SK-N-SH treated with all-trans-retinoic acid at 6 μM for 48 hours (cell line): ENCODE results near the gene KLHL40.

ENCODE experiments used
- ATAC-seq: fragments of 200-7000 bp; cut with Tn5 transposase; 3 replicates; pipeline ENCODE4 v1.9.1; 2020; ENCODE audit warnings: mild to moderate bottlenecking, moderate library complexity
- ARNTL ChIP-seq: fragments of 450-650 bp; formaldehyde crosslinking; IDR thresholded peaks from 2 replicates; pipeline ENCODE4 v1.5.0; 2020; ENCODE audit warnings: low read depth, mild to moderate bottlenecking, moderate library complexity, borderline replicate concordance
- BACH2 ChIP-seq: fragments of 250-450 bp; sonication (Bioruptor Pico); IDR thresholded peaks from 2 replicates; pipeline ENCODE4 v1.9.0; 2021; ENCODE audit warnings: mild to moderate bottlenecking, borderline replicate concordance
- CSDC2 ChIP-seq: fragments of 250-450 bp; sonication (Bioruptor Pico); IDR thresholded peaks from 2 replicates; pipeline ENCODE4 v1.5.0; 2020; ENCODE audit warnings: mild to moderate bottlenecking, moderate library complexity
- GLIS3 ChIP-seq: fragments of 250-450 bp; sonication (Bioruptor Pico); IDR thresholded peaks from 2 replicates; pipeline ENCODE4 v1.5.0; 2020; ENCODE audit warnings: mild to moderate bottlenecking, moderate library complexity
- ISL1 ChIP-seq: fragments of 250-450 bp; sonication (Bioruptor Pico); IDR thresholded peaks from 2 replicates; pipeline ENCODE4 v2.1.2; 2022; ENCODE audit warnings: mild to moderate bottlenecking, moderate library complexity
- OSR1 ChIP-seq: fragments of 250-450 bp; sonication (Bioruptor Pico); IDR thresholded peaks from 2 replicates; pipeline ENCODE4 v1.8.0; 2022; ENCODE audit warnings: moderate library complexity, mild to moderate bottlenecking, inconsistent platforms
- RARB ChIP-seq: fragments of 250-450 bp; sonication (Bioruptor Pico); IDR thresholded peaks from 2 replicates; pipeline ENCODE4 v1.8.0; 2021; ENCODE audit warnings: mild to moderate bottlenecking, moderate library complexity
- SNAI2 ChIP-seq: fragments of 250-450 bp; sonication (Bioruptor Pico); IDR thresholded peaks from 2 replicates; pipeline ENCODE4 v1.5.0; 2020; ENCODE audit warnings: mild to moderate bottlenecking, moderate library complexity
- TCF4 ChIP-seq: fragments of 250-450 bp; sonication (Bioruptor Pico); IDR thresholded peaks from 2 replicates; pipeline ENCODE4 v1.8.0; 2021; ENCODE audit warnings: mild to moderate bottlenecking, moderate library complexity, borderline replicate concordance
- ZC3H10 ChIP-seq: fragments of 250-450 bp; sonication (Bioruptor Pico); IDR thresholded peaks from 2 replicates; pipeline ENCODE4 v1.5.1; 2021; ENCODE audit warnings: mild to moderate bottlenecking, moderate library complexity
- ZFP30 ChIP-seq: fragments of 450-650 bp; formaldehyde crosslinking; IDR thresholded peaks from 2 replicates; pipeline ENCODE4 v1.5.0; 2022; ENCODE audit warnings: mild to moderate bottlenecking, moderate library complexity
- ZNF565 ChIP-seq: fragments of 450-650 bp; formaldehyde crosslinking; conservative IDR thresholded peaks from 2 replicates; pipeline ENCODE4 v1.5.0; 2020; ENCODE audit warnings: low read depth, mild to moderate bottlenecking, moderate library complexity
- ZNF70 ChIP-seq: fragments of 450-650 bp; formaldehyde crosslinking; IDR thresholded peaks from 2 replicates; pipeline ENCODE4 v1.5.0; 2020; ENCODE audit warnings: mild to moderate bottlenecking, moderate library complexity
- ZNF8 ChIP-seq: fragments of 450-650 bp; formaldehyde crosslinking; IDR thresholded peaks from 2 replicates; pipeline ENCODE4 v1.5.0; 2020; ENCODE audit warnings: mild to moderate bottlenecking, moderate library complexity
- TF ChIP-seq, protein P1 (sequence below): fragments of 250-450 bp; sonication (Bioruptor Pico); IDR thresholded peaks from 2 replicates; pipeline ENCODE4 v1.8.0; 2020; ENCODE audit warnings: mild to moderate bottlenecking, moderate library complexity, borderline replicate concordance
- TF ChIP-seq, protein P2 (sequence below): fragments of 250-450 bp; sonication (Bioruptor Pico); IDR thresholded peaks from 2 replicates; pipeline ENCODE4 v1.5.1; 2020; ENCODE audit warnings: low read depth, mild to moderate bottlenecking, moderate library complexity
- TF ChIP-seq, protein P3 (sequence below): fragments of 250-450 bp; sonication (Bioruptor Pico); IDR thresholded peaks from 2 replicates; pipeline ENCODE4 v1.5.0; 2020; ENCODE audit warnings: mild to moderate bottlenecking, moderate library complexity
- TF ChIP-seq, protein P4 (sequence below): fragments of 250-450 bp; sonication (Bioruptor Pico); IDR thresholded peaks from 2 replicates; pipeline ENCODE4 v1.8.0; 2021; ENCODE audit warnings: low read depth, mild to moderate bottlenecking, moderate library complexity, borderline replicate concordance

Gene KLHL40

GRCh38 chr3:42711491-42712343, 26.4 kb downstream of the KLHL40 start (continued):
- TF ChIP-seq, protein P1, sequence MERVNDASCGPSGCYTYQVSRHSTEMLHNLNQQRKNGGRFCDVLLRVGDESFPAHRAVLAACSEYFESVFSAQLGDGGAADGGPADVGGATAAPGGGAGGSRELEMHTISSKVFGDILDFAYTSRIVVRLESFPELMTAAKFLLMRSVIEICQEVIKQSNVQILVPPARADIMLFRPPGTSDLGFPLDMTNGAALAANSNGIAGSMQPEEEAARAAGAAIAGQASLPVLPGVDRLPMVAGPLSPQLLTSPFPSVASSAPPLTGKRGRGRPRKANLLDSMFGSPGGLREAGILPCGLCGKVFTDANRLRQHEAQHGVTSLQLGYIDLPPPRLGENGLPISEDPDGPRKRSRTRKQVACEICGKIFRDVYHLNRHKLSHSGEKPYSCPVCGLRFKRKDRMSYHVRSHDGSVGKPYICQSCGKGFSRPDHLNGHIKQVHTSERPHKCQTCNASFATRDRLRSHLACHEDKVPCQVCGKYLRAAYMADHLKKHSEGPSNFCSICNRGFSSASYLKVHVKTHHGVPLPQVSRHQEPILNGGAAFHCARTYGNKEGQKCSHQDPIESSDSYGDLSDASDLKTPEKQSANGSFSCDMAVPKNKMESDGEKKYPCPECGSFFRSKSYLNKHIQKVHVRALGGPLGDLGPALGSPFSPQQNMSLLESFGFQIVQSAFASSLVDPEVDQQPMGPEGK, result no peak
- no peak for TF ChIP-seq ZNF70 (CRISPR knock-in tag)
- TF ChIP-seq ZNF8 (CRISPR knock-in tag), result no peak

GRCh38 chr3:42712344-42712648, 27.0 kb downstream of the KLHL40 start:
- TF ChIP-seq ZC3H10 (CRISPR knock-in tag), result no peak
- no peak for TF ChIP-seq ZNF565 (CRISPR knock-in tag)
- no peak for TF ChIP-seq TCF4
- no peak for TF ChIP-seq BACH2 (CRISPR knock-in tag)
- no peak for TF ChIP-seq ARNTL (CRISPR knock-in tag)
- TF ChIP-seq OSR1 (CRISPR knock-in tag), result no peak
- TF ChIP-seq, protein P1, result no peak
- no peak for TF ChIP-seq SNAI2
- ATAC-seq, result no peak

- TF ChIP-seq ISL1 (CRISPR knock-in tag), result no peak
- no peak for TF ChIP-seq ARNTL (CRISPR knock-in tag)
- TF ChIP-seq, protein P1, result no peak
- no peak for TF ChIP-seq RARB (CRISPR knock-in tag)
- TF ChIP-seq ZNF70 (CRISPR knock-in tag), result no peak
- no peak for TF ChIP-seq ZFP30 (CRISPR knock-in tag)
- no peak for TF ChIP-seq GLIS3
- no peak for TF ChIP-seq SNAI2
- no peak for TF ChIP-seq ZC3H10 (CRISPR knock-in tag)
- TF ChIP-seq, protein P2, sequence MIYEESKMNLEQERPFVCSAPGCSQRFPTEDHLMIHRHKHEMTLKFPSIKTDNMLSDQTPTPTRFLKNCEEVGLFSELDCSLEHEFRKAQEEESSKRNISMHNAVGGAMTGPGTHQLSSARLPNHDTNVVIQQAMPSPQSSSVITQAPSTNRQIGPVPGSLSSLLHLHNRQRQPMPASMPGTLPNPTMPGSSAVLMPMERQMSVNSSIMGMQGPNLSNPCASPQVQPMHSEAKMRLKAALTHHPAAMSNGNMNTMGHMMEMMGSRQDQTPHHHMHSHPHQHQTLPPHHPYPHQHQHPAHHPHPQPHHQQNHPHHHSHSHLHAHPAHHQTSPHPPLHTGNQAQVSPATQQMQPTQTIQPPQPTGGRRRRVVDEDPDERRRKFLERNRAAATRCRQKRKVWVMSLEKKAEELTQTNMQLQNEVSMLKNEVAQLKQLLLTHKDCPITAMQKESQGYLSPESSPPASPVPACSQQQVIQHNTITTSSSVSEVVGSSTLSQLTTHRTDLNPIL, result no peak
- TF ChIP-seq CSDC2 (CRISPR knock-in tag), result no peak
- TF ChIP-seq, protein P3, sequence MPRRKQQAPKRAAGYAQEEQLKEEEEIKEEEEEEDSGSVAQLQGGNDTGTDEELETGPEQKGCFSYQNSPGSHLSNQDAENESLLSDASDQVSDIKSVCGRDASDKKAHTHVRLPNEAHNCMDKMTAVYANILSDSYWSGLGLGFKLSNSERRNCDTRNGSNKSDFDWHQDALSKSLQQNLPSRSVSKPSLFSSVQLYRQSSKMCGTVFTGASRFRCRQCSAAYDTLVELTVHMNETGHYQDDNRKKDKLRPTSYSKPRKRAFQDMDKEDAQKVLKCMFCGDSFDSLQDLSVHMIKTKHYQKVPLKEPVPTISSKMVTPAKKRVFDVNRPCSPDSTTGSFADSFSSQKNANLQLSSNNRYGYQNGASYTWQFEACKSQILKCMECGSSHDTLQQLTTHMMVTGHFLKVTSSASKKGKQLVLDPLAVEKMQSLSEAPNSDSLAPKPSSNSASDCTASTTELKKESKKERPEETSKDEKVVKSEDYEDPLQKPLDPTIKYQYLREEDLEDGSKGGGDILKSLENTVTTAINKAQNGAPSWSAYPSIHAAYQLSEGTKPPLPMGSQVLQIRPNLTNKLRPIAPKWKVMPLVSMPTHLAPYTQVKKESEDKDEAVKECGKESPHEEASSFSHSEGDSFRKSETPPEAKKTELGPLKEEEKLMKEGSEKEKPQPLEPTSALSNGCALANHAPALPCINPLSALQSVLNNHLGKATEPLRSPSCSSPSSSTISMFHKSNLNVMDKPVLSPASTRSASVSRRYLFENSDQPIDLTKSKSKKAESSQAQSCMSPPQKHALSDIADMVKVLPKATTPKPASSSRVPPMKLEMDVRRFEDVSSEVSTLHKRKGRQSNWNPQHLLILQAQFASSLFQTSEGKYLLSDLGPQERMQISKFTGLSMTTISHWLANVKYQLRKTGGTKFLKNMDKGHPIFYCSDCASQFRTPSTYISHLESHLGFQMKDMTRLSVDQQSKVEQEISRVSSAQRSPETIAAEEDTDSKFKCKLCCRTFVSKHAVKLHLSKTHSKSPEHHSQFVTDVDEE, result no peak
- TF ChIP-seq, protein P4, sequence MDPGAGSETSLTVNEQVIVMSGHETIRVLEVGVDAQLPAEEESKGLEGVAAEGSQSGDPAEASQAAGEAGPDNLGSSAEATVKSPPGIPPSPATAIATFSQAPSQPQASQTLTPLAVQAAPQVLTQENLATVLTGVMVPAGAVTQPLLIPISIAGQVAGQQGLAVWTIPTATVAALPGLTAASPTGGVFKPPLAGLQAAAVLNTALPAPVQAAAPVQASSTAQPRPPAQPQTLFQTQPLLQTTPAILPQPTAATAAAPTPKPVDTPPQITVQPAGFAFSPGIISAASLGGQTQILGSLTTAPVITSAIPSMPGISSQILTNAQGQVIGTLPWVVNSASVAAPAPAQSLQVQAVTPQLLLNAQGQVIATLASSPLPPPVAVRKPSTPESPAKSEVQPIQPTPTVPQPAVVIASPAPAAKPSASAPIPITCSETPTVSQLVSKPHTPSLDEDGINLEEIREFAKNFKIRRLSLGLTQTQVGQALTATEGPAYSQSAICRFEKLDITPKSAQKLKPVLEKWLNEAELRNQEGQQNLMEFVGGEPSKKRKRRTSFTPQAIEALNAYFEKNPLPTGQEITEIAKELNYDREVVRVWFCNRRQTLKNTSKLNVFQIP (CRISPR knock-in tag), result no peak
- ATAC-seq, result no peak
Observed at GRCh38 chr3:42712688-42713372, 27.5 kb downstream of the KLHL40 start.
